OCI-LY7 (cell line): ENCODE results near the gene CCDC174. TPM values are rescaled to one million over a fixed set of nuclear protein-coding genes. Genes with fewer than 3 reads are reported as not detected.
A peak's percentile ranks its signal among the peaks of the same experiment; 100 is the strongest.

ENCODE experiments used
- BruUV-seq: library from RNA; stranded (reverse); fragments of 400-500 nt; replicated peaks from 2 replicates; lab custom pipeline; 2021; lab: Mats Ljungman, UMichigan
- CTCF ChIA-PET: fragments of 300-600 bp; sonication (Branson Sonifier 250); formaldehyde crosslinking; loops from one replicate; lab custom pipeline; 2022; ENCODE audit warnings: antibody characterized with exemption; ENCODE audit not compliant: unreplicated experiment; lab: Charles Lee
- POLR2A ChIA-PET: fragments of 300-600 bp; sonication (Branson Sonifier 250); formaldehyde crosslinking; loops from one replicate; lab custom pipeline; 2022; ENCODE audit warnings: antibody characterized with exemption; lab: Charles Lee
- DNase-seq: peaks from one replicate; pipeline ENCODE4 v3.0.0-alpha.2; 2015; ENCODE audit warnings: low spot score
- H2AFZ ChIP-seq: fragments of 200-600 bp; sonication (generic), shearing (Covaris generic); 2 replicates; pipeline ENCODE4 v1.6.1; 2014; ENCODE audit warnings: mild to moderate bottlenecking, antibody characterized with exemption, low read length, moderate library complexity
- H3K27ac ChIP-seq: fragments of 200-600 bp; sonication (generic); 2 replicates; pipeline ENCODE4 v1.5.1; 2014; ENCODE audit warnings: mixed run types, low read depth, mild to moderate bottlenecking, moderate library complexity, low read length, inconsistent platforms; ENCODE audit not compliant: poor library complexity, severe bottlenecking
- H3K36me3 ChIP-seq: fragments of 200-600 bp; sonication (generic); 2 replicates; pipeline ENCODE4 v1.6.1; 2014; ENCODE audit warnings: mild to moderate bottlenecking, antibody characterized with exemption, low read length, moderate library complexity, mixed read lengths; ENCODE audit not compliant: insufficient read depth
- H3K4me1 ChIP-seq: fragments of 200-600 bp; sonication (generic); 2 replicates; pipeline ENCODE4 v1.5.1; 2014; ENCODE audit warnings: mild to moderate bottlenecking, low read length; ENCODE audit not compliant: insufficient read depth, poor library complexity, severe bottlenecking
- H3K4me2 ChIP-seq: fragments of 200-600 bp; sonication (generic); 2 replicates; pipeline ENCODE4 v1.6.1; 2014; ENCODE audit warnings: mild to moderate bottlenecking, low read length
- H3K4me3 ChIP-seq: fragments of 200-600 bp; sonication (generic); 2 replicates; pipeline ENCODE4 v1.5.1; 2014; ENCODE audit warnings: mild to moderate bottlenecking, low read depth, low read length; ENCODE audit not compliant: poor library complexity, severe bottlenecking
- H3K79me2 ChIP-seq: fragments of 200-600 bp; sonication (generic); 2 replicates; pipeline ENCODE4 v1.6.1; 2016; ENCODE audit warnings: low read depth, mild to moderate bottlenecking, low read length, moderate library complexity, mixed read lengths; ENCODE audit not compliant: insufficient read depth
- H3K9me2 ChIP-seq: fragments of 200-600 bp; sonication (generic); 2 replicates; pipeline ENCODE4 v1.6.1; 2016; ENCODE audit warnings: mild to moderate bottlenecking, low read length, mixed read lengths; ENCODE audit not compliant: insufficient read depth
- H3K9me3 ChIP-seq: fragments of 200-600 bp; sonication (generic); 2 replicates; pipeline ENCODE4 v1.6.1; 2014; ENCODE audit warnings: mild to moderate bottlenecking, mixed run types, low read length, mixed read lengths
- H4K20me1 ChIP-seq: fragments of 200-600 bp; sonication (generic); 2 replicates; pipeline ENCODE4 v1.6.1; 2014; ENCODE audit warnings: mild to moderate bottlenecking, antibody characterized with exemption, low read length, moderate library complexity, mixed read lengths; ENCODE audit not compliant: insufficient read depth
- EZH2phosphoT487 ChIP-seq: fragments of 200-600 bp; sonication (generic); IDR thresholded peaks from 2 replicates; pipeline ENCODE4 v1.6.1; 2018; ENCODE audit warnings: low read depth, borderline replicate concordance, mild to moderate bottlenecking, mixed run types, antibody characterized with exemption, low read length, moderate library complexity, mixed read lengths
- intact Hi-C: fragments of 100-400 bp; cut with micrococcal nuclease; formaldehyde crosslinking; loops from one replicate; pipeline ENCODE4 v1.10.0; 2022; ENCODE audit not compliant: unreplicated experiment
- total RNA-seq, 2 experiments: library from RNA; depleted of rRNA in 1 of 2; stranded (reverse); fragments of >200 nt in 1 of 2; shearing (Covaris generic) in 1 of 2; gene quantifications; 2 replicates each; pipeline ENCODE4 v1.2.3, GENCODE V29; 2014 to 2022
- TF ChIP-seq, protein P1 (sequence below): fragments of 200-600 bp; sonication (generic); conservative IDR thresholded peaks from 2 replicates; pipeline ENCODE4 v1.5.1; 2014; ENCODE audit warnings: mild to moderate bottlenecking, antibody characterized with exemption, low read length, moderate library complexity, mixed read lengths

Gene CCDC174
- total RNA-seq, 2 experiments from 2014 or later = 11.2 to 22.7 TPM

GRCh38 chr3:14717307-14717706 is 65.7 kb downstream of the CCDC174 start:
- no peak for TF ChIP-seq EZH2phosphoT487
- TF ChIP-seq, protein P1, sequence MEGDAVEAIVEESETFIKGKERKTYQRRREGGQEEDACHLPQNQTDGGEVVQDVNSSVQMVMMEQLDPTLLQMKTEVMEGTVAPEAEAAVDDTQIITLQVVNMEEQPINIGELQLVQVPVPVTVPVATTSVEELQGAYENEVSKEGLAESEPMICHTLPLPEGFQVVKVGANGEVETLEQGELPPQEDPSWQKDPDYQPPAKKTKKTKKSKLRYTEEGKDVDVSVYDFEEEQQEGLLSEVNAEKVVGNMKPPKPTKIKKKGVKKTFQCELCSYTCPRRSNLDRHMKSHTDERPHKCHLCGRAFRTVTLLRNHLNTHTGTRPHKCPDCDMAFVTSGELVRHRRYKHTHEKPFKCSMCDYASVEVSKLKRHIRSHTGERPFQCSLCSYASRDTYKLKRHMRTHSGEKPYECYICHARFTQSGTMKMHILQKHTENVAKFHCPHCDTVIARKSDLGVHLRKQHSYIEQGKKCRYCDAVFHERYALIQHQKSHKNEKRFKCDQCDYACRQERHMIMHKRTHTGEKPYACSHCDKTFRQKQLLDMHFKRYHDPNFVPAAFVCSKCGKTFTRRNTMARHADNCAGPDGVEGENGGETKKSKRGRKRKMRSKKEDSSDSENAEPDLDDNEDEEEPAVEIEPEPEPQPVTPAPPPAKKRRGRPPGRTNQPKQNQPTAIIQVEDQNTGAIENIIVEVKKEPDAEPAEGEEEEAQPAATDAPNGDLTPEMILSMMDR = no peak
- peaks cover 25% of the 10 kb centered on the region for H3K4me1 ChIP-seq
- no peak overlapping the region for H3K4me2 ChIP-seq
- H3K36me3 ChIP-seq = no peaks in the 10 kb centered on the region
- H3K27ac ChIP-seq = no peak overlapping the region
- H3K79me2 ChIP-seq = no peaks in the 10 kb centered on the region
- no peak for DNase-seq
- ChIA-PET POLR2A (no interaction called here), CTCF (no interaction called here)
- BruUV-seq = no TSS peak
- peaks cover 7% of the 10 kb centered on the region; the same call in 1 of the 2 replicates for H3K9me3 ChIP-seq
- H4K20me1 ChIP-seq = no peaks in the 10 kb centered on the region
- intact Hi-C loops = no loop called here
- no peak overlapping the region for H3K4me3 ChIP-seq
- no peak overlapping the region for H2AFZ ChIP-seq
- no peaks in the 10 kb centered on the region for H3K9me2 ChIP-seq

DNA sequence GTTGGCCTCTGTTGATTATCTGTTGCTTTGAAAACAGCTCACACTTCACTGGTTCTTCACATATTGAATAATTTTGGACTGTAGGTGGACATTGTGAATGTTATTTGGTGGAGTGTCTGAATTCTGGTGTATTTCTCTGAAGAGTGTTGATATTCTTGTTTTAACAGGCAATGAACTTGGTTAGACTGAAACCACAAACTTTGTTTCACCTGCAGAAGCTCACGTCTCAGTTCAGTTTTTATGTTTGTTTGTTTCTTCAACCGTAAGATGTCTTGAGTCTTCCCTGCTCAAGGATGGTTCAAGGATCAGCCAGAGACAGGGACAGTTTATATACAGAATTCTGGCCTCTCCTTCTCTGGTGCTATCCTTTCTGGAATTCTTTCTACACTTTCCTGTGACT is 67.0 kb downstream of the CCDC174 start:
- H3K79me2 ChIP-seq = no peaks in the 10 kb centered on the region
- no peaks in the 10 kb centered on the region for H3K36me3 ChIP-seq
- no peak overlapping the region for H3K4me3 ChIP-seq
- DNase-seq = no peak
- BruUV-seq = no TSS peak
- H2AFZ ChIP-seq = no peak overlapping the region
- intact Hi-C loops = no loop called here
- no peak for TF ChIP-seq EZH2phosphoT487
- TF ChIP-seq, protein P1 = no peak
- no peaks in the 10 kb centered on the region for H3K9me2 ChIP-seq
- H3K9me3 ChIP-seq = no peaks in the 10 kb centered on the region
- CTCF ChIA-PET = interaction anchor here (1.0 kb wide), 1 partner anchor 19 kb away, joined by 3 read pairs; no protein-coding TSS in a partner anchor
- no peak overlapping the region for H3K27ac ChIP-seq
- H4K20me1 ChIP-seq = no peaks in the 10 kb centered on the region
- peaks cover 25% of the 10 kb centered on the region for H3K4me1 ChIP-seq
- 0 out of 2 replicates have a peak overlapping the region, but pooled peaks have one; percentile 5 for H3K4me2 ChIP-seq
- POLR2A ChIA-PET = interaction anchor here (1.1 to 1.4 kb wide), 2 partner anchors 14 to 30 kb away, joined by 3 read pairs; no protein-coding TSS in a partner anchor

- ChIA-PET POLR2A (interaction anchor here (1.1 to 1.4 kb wide), 2 partner anchors 13 to 30 kb away, joined by 3 read pairs; no protein-coding TSS in a partner anchor), CTCF (interaction anchor here (1.0 kb wide), 1 partner anchor 20 kb away, joined by 3 read pairs; no protein-coding TSS in a partner anchor)
- Histone ChIP-seq H4K20me1 (no peaks in the 10 kb centered on the region), H3K4me1 (peaks cover 25% of the 10 kb centered on the region), H3K9me3 (no peaks in the 10 kb centered on the region), H3K27ac (no peak overlapping the region), H3K4me2 (0 out of 2 replicates have a peak overlapping the region, but pooled peaks have one; percentile 5), H2AFZ (no peak overlapping the region), H3K9me2 (no peaks in the 10 kb centered on the region), H3K79me2 (no peaks in the 10 kb centered on the region), H3K4me3 (no peak overlapping the region), H3K36me3 (no peaks in the 10 kb centered on the region)
- no peak for DNase-seq
- intact Hi-C loops = no loop called here
- no TSS peak for BruUV-seq
- TF ChIP-seq, protein P1 = no peak
- TF ChIP-seq EZH2phosphoT487 = no peak
Observed at GRCh38 chr3:14719006-14719405, 67.4 kb downstream of the CCDC174 start.
